HuH-7.5 (cell line): Measurements from ENCODE around the gene PCP4L1.
"Not testable (repeated sequence)": the region's sequence is repeated elsewhere in the genome, so short reads cannot be mapped to it uniquely, and the experiment has no call there.

ENCODE experiments used
- DNase-seq: peaks from one replicate; pipeline ENCODE4 v3.0.0; 2011; ENCODE audit warnings: low spot score

PCP4L1 gene

DNA sequence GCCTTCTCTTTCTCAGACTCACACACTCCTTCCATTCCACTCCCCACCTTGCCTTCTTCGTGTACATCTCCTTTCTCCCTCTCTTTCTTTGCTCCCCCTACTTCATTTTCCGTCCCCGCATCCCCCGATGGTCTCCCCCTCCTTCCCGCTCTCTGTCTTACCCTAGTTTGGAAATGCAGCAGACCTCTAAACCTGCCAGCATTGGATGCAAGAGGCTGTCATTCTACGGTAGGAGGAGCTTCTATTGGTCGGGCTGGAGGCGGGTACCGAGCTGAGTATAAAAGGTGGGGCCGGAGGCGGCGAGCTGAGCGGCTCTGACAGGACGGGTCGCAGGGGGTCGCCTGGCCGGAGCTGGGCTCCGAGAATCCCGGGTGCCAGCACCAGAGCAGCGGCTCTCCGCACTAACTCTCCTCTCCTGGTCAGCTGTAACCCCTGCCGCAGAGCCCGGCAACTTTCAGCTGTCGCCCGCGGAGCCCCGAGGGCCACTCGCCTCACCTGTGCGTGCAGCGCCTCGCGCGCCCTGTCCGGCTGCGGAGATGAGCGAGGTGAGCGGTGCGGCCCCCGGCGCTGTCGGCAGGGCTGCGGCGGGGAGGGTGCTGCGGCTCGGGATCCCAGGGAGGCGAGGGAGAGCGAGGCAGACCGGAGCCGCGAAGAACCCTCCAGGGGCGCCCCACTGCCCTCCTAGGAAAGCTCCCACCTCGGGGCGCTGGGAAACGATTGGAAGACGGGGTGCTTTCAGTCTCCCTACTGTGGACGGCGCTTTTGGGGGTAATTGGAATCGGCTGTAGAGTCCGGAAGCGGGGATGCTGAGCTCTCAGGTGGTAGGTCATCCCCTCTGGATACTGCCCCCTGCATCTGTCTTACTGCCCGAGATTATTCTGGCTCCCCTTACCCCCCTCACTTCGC, at the start of gene PCP4L1:
TSS of gene PCP4L1 (plus strand) at position 307 of the 906 bp plus-strand sequence. CDS start at position 537, 230 bp downstream.
- no peak for DNase-seq

DNA sequence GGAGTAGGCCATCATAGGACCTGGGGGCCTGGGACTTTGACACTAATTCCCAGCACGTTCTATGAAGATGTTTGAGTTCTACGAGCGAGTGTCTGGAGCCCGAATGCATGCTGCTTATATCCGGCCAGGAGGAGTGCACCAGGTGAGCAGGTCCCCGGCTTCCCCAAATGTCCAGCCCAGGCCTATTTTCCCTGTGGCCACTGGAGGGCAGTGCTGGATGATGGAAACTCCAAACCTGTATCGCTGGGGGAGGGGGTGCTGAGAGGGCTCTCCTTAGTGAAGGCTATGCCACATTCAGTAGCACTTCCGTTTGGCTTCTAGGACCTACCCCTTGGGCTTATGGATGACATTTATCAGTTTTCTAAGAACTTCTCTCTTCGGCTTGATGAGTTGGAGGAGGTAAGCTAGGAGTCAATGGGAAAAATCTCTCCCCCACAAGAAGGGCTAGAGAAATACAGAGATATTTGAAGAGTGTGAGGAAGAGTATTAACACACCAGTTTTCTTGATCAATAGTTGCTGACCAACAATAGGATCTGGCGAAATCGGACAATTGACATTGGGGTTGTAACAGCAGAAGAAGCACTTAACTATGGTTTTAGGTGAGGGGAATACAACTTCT, 48.6 kb upstream of the PCP4L1 start:
- DNase-seq: peak; percentile 67

DNA sequence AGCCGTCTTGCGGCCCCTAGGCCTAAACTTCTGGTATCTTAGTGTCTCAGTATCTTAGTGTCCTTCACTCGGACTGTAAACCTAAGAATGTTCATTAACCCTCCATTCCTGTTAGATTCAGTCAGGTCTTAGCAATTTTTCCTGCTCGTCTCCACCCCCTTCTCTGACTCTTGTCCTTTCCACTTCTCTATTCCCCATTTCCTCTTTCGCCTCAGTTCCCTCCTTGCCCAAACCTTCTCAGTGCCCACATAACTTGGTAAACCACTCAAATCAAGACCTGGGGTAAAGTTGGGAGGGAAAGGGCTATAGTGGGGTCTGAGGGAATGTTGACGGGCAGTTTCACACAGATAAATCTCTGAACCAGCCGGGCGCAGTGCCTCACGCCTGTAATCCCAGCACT, 44.2 kb upstream of the PCP4L1 start:
- no peak for DNase-seq

GRCh38 chr1:161215076-161215475, 43.5 kb upstream of the PCP4L1 start, which contains the start of gene FCER1G:
Gene FCER1G, plus strand, starts transcription at chr1:161215295. Its CDS starts 27 bp downstream, at chr1:161215322.
- no peak for DNase-seq

- no peak for DNase-seq
Measured at GRCh38 chr1:161216945-161217712, 41.4 kb upstream of the PCP4L1 start.

DNA sequence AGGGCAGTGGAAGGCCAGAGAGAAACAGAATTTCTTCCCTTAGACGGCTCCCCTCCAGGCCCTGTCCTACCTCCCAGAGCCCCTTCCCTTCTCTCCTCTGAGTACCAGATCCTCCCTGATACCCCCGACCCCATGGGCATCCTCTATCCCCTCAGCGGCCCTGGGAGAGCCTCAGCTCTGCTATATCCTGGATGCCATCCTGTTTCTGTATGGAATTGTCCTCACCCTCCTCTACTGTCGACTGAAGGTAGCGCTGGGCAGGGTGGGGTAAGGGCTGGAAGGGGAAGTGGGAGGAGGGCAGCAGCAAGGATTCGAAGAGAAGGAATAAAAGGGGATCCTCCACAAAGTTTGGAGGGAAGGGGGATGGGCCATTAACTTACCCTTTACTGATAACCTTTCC, 40.7 kb upstream of the PCP4L1 start:
- DNase-seq: no peak

GRCh38 chr1:161218301-161219077, 40.1 kb upstream of the PCP4L1 start:
- no peak for DNase-seq

GRCh38 chr1:161219078-161219892, 39.3 kb upstream of the PCP4L1 start:
- no peak for DNase-seq

- no peak for DNase-seq
Measured at GRCh38 chr1:161220002-161220401, 38.5 kb upstream of the PCP4L1 start.

GRCh38 chr1:161222175-161223019, 36.1 kb upstream of the PCP4L1 start:
- DNase-seq: no peak

DNA sequence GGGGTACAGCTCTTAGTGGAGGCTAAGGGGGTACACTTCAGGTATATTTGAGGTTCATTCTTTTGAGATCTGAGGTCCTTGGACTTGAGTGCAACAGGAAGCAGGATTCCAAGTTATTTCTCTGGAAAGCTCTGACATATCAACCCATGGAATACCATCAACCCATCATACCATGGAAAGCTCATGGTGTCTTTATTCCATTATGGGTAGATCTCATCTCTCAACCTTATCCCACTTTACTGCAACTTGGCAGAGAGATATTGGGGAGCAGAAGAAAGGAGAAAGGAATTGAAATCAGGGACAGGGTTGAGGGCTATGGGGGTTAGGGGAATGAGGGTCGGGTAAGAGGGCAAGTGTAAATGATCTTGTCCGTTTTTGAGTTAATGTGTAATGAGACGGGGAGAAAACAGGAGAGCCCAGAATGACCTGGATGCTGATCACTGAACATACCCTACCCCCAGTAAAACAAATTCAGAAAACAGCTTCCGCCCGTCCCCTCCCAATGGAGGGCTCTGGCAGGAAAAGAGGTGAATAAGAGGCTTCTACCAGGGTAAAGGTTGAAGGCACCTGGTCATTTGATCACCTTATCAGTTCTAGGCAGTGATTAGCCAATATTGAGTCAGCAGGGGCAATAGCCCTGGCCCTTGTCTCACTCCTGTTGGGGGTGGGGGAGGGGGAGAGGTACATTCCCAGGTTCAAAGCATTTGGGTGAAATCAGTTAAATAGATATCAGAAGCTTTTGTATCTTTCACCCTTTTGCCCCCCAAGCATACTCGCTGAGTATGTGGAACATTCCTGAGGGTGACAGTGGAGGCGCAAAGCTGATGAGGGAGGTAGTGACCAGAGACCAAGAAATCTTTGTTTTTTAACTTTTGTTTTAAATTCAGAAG, 34.5 kb upstream of the PCP4L1 start:
- peak; percentile 58 for DNase-seq

GRCh38 chr1:161224695-161225087, 33.9 kb upstream of the PCP4L1 start:
- DNase-seq: not testable (repeated sequence)

DNA sequence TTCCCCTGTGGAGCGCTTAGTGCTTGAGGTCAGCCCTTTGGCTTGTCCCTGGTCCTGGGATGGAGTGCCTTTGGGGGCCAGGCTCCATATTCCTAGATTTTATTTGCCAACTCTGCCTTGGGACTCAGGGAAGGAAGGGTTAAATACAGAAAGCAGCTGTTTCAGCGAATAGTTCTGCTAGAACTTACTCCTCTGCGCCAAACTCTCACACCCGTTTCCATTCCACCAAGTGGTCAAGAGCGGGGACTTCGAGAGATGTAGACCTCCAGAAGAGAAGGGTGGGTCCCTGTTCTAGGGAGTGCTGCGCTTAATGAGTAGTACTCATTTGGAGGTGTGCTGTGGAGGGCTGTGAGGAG, 33.4 kb upstream of the PCP4L1 start:
- DNase-seq: no peak

DNA sequence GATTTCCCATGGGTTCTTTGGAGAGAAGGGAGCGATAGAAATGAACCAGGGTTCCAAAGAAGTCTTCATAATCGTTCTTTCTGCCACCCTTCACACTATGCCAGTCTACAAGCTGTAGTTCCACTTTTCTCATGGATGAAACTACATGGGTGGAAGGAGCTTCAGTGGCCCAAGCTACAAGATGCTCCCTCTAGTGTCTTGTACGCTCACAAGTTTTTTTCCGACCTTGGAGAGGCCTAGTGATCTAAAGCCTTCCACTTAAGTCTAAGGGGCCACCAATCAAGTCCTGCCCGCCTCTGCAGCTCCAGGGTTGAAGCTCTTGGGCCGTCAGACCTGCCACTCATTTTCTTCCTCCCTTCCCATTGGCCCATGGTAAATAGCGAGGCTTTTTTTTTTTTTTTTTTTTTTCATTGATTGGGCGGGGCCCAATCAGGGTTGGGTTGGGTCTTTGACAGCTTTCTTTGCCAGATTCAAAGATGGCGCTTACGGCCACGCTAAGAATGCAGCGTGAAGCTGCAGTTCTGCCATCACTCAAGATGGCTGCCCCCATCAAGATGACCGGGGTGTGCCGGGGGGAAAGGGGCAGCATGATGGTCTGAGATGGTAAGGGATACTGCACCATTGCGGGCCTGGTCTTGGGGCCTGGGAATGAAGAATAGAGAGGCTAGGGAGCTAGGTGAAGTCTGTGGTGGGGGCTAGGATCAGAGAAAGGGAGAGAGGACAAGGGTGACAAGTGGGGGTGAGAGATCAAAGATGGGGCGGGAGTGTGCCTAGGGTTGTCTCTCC, 32.8 kb upstream of the PCP4L1 start, which contains the start of gene TOMM40L:
TSS of gene TOMM40L (plus strand) at position 527 of the 786 bp plus-strand sequence. CDS start 430 bp downstream, outside the sequence.
- DNase-seq: peak; percentile 73

- DNase-seq: no peak
Measured at GRCh38 chr1:161226320-161226711, 32.2 kb upstream of the PCP4L1 start.

GRCh38 chr1:161226759-161227158, 31.8 kb upstream of the PCP4L1 start:
- DNase-seq: no peak

DNA sequence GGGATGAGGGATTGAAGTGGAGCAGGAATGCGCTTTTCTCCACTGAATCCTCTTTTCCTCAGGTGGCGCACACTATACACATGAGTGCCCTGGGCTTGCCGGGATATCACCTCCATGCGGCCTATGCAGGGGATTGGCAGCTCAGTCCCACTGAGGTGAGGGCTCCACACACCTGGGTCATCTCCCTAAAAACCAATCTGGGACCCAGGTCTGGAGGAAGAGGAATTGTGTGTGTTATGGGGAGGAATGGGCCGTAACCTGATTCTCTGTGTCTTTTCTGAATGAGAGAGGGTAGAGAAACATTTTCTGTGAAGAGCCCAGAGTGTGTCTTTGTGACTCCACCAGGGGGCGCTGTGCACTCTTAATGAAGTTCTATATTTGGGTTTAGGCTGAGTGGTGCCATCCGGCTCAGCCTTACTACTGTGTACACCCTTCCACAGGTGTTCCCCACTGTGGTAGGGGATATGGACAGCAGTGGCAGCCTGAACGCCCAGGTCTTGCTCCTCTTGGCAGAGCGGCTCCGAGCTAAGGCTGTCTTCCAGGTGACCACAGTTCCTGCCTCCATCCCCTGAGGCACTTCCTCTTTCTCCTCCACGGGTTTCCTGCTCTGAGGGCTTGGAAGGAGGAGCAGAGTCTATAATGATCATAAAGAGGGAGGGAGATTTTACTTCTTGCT, 31.2 kb upstream of the PCP4L1 start:
- peak; percentile 49 for DNase-seq
